ENCODE results near the gene ZNF318.

The ZNF318 gene

GRCh38 chr6:43299338-43300293 lies 69.8 kb downstream of the ZNF318 start:
- DNase-seq = no peak

GRCh38 chr6:43298565-43299337 lies 70.7 kb downstream of the ZNF318 start:
- DNase-seq = no peak

GRCh38 chr6:43297644-43298564 lies 71.5 kb downstream of the ZNF318 start, which contains the start of gene SLC22A7:
Gene SLC22A7, plus strand, starts transcription at chr6:43298260. Its CDS starts 99 bp downstream, at chr6:43298359.
- DNase-seq = no peak

- no peak for DNase-seq
Measured at GRCh38 chr6:43296780-43297497, 72.5 kb downstream of the ZNF318 start.

- no peak for DNase-seq
Measured at GRCh38 chr6:43295456-43295855, 74.0 kb downstream of the ZNF318 start.

GRCh38 chr6:43294536-43294935 lies 74.9 kb downstream of the ZNF318 start:
- DNase-seq = no peak

GRCh38 chr6:43293698-43294097 lies 75.7 kb downstream of the ZNF318 start:
- DNase-seq = no peak

GRCh38 chr6:43292763-43293318 lies 76.6 kb downstream of the ZNF318 start:
- no peak for DNase-seq

DNA sequence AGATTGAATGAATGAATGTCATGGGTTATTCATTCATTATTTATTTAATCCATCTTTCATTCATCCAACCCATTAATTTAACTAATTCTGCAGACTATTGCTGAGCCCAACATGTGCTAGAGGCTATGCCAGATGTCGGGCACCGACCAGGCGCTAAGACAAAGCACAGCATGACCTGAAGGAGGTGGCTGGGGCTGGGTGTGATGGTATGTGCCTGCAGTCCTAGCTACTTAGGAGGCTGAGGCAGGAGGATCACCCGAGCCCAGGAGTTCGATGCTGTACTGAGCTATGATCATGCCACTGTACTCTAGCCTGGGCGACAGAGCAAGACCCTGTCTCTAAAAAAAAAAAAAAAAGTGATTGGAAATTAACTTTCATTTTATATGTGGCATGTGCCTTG lies 77.1 kb downstream of the ZNF318 start:
- DNase-seq = no peak

DNA sequence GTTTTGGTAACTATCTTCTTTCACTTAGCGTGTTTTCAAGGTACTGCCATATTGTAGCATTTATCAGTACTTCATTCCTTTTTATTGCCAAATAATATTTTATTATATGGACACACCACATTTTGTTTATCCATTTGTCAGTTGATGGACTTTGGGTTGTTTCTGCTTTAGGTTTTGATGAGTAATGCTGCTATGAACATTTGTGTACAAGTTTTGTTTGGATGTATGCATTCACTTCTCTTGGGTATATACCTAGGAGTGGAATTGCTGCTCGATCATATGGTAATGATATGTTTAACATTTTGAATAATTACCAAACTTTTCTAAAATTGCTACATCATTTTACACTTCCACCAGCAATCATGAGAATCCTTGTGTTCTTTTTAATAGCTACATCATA lies 77.7 kb downstream of the ZNF318 start:
- DNase-seq = no peak

DNA sequence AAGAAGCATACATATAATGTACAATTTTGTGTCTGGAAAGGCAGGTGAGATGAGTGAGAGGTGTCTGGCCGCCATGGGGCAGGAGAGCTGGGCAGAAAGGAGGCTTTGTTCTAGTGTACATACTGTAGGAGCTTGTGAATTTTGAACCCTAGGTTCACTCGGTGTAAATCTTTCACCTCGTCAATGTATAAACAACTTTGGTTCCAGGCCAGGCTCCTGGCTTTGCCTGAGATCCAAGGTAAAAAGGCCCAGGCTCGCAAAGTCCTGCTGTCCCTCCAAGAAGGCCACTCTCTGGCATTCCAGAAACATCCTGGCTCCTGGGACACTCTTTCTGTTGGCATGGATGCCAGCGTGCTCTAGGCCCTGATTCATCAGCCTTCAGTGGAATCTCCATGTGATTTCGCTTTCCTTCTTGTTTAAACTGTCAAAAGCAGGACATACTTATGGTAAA lies 78.5 kb downstream of the ZNF318 start:
- no peak for DNase-seq

DNA sequence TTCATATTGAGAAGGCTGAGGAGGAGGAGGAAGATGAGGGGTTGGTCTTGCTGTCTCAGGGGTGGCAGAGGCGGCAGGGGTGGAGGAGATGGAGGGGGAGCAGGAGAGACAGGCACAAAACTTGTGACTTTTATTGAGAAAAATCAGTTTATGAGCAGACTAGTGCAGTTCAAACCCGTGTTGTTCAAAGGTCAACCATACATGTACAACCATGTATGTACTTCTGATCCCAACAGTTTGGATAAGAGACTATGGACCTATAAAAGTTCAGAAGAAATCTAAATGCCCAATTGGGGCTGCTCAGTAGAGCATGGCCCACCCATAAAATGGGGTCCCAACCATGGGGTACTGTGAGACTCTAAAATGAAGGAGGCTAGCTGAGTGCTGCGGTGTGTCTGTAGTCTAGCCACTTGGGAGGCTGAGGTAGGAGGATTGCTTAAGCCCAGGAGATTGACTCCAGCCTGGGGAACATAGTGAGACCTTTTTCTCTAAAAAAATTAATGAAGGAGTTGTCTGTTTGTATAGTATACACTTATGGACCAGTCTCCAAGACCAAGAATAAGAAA lies 79.0 kb downstream of the ZNF318 start:
- DNase-seq = no peak

- no peak for DNase-seq
Measured at GRCh38 chr6:43287717-43288679, 81.4 kb downstream of the ZNF318 start.

DNA sequence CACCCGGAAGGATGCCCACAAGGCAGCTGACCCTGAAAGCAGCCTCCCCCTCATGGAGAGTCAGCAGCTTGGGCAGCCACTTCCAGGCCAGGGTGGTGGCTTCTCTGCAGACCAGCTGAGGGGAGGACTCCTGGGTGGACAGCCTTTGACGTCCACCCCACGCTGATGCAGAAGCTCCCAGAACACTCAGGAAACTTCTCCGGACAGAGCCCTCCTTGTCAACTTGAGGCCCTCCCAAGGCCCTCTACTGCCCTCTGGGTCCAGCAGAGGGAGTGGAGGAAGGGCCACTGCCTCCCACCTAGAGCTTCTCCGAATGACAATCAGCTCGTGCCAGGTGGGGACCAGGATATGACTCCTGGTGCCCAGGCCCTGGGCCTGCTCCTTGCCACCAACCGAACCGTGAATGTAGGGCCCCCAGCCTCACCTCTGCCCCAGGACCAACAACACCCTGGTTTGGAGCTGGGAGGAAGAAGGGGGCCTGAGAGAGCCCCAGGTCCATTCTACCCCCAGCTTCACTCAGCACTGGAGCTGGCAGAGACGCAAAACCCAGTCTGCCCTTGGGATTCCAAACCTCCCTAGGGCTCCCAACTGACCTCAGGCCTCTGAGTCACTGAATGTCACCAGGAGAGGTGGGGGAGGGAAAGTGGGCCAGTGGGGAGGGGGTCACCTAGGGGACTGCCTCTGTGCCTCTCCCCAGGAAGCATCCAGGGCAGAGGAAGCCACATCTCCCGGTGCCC lies 82.3 kb downstream of the ZNF318 start:
- no peak for DNase-seq

GRCh38 chr6:43286456-43286979 lies 82.9 kb downstream of the ZNF318 start:
- DNase-seq = no peak

All from activated CD4-positive, CD25-positive, alpha-beta regulatory T cell treated with anti-CD3 and anti-CD28 coated beads, Interleukin-2, amount 50 U/mL, for 72 hours (primary cell).